GM12874 (cell line): Measurements from ENCODE around the gene KCNJ15.

Experiments
- CTCF ChIP-seq: IDR thresholded peaks from 2 replicates; pipeline ENCODE4 v1.5.1; 2011; ENCODE audit warnings: low read depth, mild to moderate bottlenecking, control low read depth, low read length, moderate library complexity; ENCODE audit not compliant: insufficient read depth

The KCNJ15 gene

GRCh38 chr21:38287476-38287875 lies 30.7 kb downstream of the KCNJ15 start:
- no peak for TF ChIP-seq CTCF

- no peak for TF ChIP-seq CTCF
These were observed 33.1 kb downstream of the KCNJ15 start for GRCh38 chr21:38289705-38290485.

- no peak for TF ChIP-seq CTCF
These were observed 34.0 kb downstream of the KCNJ15 start for GRCh38 chr21:38290809-38291208.

- TF ChIP-seq CTCF: no peak
These were observed 35.1 kb downstream of the KCNJ15 start for GRCh38 chr21:38291874-38292273.

- TF ChIP-seq CTCF: no peak
These were observed 36.3 kb downstream of the KCNJ15 start for GRCh38 chr21:38293113-38293512.

GRCh38 chr21:38293765-38294164 lies 37.0 kb downstream of the KCNJ15 start:
- no peak for TF ChIP-seq CTCF

GRCh38 chr21:38294609-38295008 lies 37.8 kb downstream of the KCNJ15 start:
- TF ChIP-seq CTCF: no peak
